HepG2 (cell line): ENCODE measurements around the gene CACNA1C.

Experiments used
- CAMTA2 ChIP-seq: sonication (generic); formaldehyde crosslinking; IDR thresholded peaks from 2 replicates; pipeline ENCODE4 v1.4.0; 2020; ENCODE audit warnings: mild to moderate bottlenecking, missing genetic modification reagents, borderline replicate concordance
- POLR2AphosphoS5 ChIP-seq: IDR thresholded peaks from 2 replicates; pipeline ENCODE4 v1.6.1; 2012; ENCODE audit warnings: low read depth, low read length
- THAP9 ChIP-seq: sonication (generic); formaldehyde crosslinking; IDR thresholded peaks from 2 replicates; pipeline ENCODE4; 2020; ENCODE audit warnings: missing genetic modification reagents, mild to moderate bottlenecking, borderline replicate concordance
- ZKSCAN5 ChIP-seq: sonication (generic); formaldehyde crosslinking; IDR thresholded peaks from 2 replicates; pipeline ENCODE4 v1.5.1; 2020; ENCODE audit warnings: mild to moderate bottlenecking, missing genetic modification reagents
- TF ChIP-seq, protein P1 (sequence below): sonication (generic); formaldehyde crosslinking; IDR thresholded peaks from 2 replicates; pipeline ENCODE4 v1.5.0; 2020; ENCODE audit warnings: mild to moderate bottlenecking, missing genetic modification reagents

GRCh38 chr12:2567711-2568110 is 514.9 kb downstream of the CACNA1C start:
- TF ChIP-seq ZKSCAN5 (CRISPR knock-in tag) (no peak), THAP9 (CRISPR knock-in tag) (no peak), POLR2AphosphoS5 (no peak), CAMTA2 (CRISPR knock-in tag) (no peak)
- TF ChIP-seq, protein P1, sequence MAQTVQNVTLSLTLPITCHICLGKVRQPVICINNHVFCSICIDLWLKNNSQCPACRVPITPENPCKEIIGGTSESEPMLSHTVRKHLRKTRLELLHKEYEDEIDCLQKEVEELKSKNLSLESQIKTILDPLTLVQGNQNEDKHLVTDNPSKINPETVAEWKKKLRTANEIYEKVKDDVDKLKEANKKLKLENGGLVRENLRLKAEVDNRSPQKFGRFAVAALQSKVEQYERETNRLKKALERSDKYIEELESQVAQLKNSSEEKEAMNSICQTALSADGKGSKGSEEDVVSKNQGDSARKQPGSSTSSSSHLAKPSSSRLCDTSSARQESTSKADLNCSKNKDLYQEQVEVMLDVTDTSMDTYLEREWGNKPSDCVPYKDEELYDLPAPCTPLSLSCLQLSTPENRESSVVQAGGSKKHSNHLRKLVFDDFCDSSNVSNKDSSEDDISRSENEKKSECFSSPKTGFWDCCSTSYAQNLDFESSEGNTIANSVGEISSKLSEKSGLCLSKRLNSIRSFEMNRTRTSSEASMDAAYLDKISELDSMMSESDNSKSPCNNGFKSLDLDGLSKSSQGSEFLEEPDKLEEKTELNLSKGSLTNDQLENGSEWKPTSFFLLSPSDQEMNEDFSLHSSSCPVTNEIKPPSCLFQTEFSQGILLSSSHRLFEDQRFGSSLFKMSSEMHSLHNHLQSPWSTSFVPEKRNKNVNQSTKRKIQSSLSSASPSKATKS, result no peak
